ENCODE measurements around the gene FUT6. TPM values are rescaled to one million over a fixed set of nuclear protein-coding genes. Genes with fewer than 3 reads are reported as not detected.

Gene FUT6
- total and polyA plus RNA-seq, 11 donors = not detected

- ATAC-seq (peak; percentile 97), DNase-seq (peak; percentile 95 to 98 (median 97))
- TF ChIP-seq CTCF (IDR thresholded peaks at IDR 0.05) (no peak), POLR2A (IDR thresholded peaks at IDR 0.05) (peak in 1 of 2 donors; percentile 48)
- Histone ChIP-seq H3K4me3 (peak within 1 kb of the TSS; percentile 59 to 97 (median 82)), H3K36me3 (peaks cover 2 to 42% (median 41%) of the 10 kb centered on the region in 9 donors), H3K9me3 (no peaks in the 10 kb centered on the region), H3K4me1 (peaks cover 0 to 11% (median 6%) of the 10 kb centered on the region in 12 donors), H3K27ac (peak within 1 kb of the TSS; percentile 90 to 100 (median 96)), H3K27me3 (no peaks in the 10 kb centered on the region)
- WGBS, 4 donors = 10 to 14% (median 12%) methylated on average over 58 to 72 of the region's 72 CpGs
- intact Hi-C loops (cut with DNase I) = loop anchor here in 4 of 10 donors (2.0 to 10.0 kb wide), 4 partner anchors 69 to 169 kb away; partner anchors contain the start of genes CATSPERD (in 2 of the 4), LONP1 (in 2 of the 4), HSD11B1L (in 1 of the 4) and MICOS13 (in 1 of the 4)
Observed at GRCh38 chr19:5790559-5791520, 48.7 kb downstream of the FUT6 start, which contains the start of gene DUS3L. DUS3L (minus strand) TSS chr19:5791163; CDS start chr19:5791141, 22 bp downstream.

DNA sequence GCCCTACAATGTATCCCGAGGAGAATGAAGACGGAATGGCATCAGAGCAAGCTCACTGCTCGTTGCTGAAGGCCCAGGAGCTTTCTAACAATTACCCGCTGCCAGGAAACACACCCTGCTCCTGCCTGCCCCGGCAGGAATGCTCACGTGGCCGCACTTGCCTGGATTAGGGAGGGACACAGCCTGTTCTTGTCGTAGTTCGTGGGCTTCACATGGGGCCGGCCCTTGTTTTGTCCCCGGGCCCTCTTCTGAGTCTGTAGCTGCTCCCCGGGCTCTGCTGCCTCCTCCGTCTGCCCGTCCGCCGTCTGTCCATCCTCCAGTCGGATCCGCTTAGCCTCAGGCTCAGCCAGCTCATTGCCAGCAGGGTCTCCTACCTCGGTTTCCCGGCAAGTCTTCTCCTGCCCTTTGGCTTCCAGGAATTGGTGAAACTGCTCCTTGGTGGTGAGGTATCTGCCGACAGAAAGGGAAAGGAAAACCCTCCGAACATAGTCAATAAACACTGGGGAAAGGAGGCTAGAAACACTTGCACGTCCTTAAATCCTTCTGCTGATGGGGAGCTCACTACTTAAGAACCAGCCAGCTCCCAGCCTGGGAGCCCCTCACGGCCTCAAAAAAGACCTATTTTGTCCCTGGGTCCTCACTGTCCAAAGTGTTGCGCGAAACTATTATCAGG is 49.5 kb downstream of the FUT6 start:
- ATAC-seq (no peak), DNase-seq (peak in 1 of 5 donors; percentile 15)
- peaks cover 0 to 11% (median 6%) of the 10 kb centered on the region in 12 donors for H3K4me1 ChIP-seq
- peak overlapping the region in 10 of 12 donors; percentile 90 to 100 (median 98) for H3K27ac ChIP-seq
- H3K9me3 ChIP-seq = no peaks in the 10 kb centered on the region
- no peaks in the 10 kb centered on the region for H3K27me3 ChIP-seq
- peak overlapping the region; percentile 59 to 97 (median 82) for H3K4me3 ChIP-seq
- H3K36me3 ChIP-seq = peaks cover 2 to 51% (median 50%) of the 10 kb centered on the region in 9 donors
- intact Hi-C loops (cut with DNase I) = loop anchor here in 4 of 10 donors (2.0 to 10.0 kb wide), 4 partner anchors 68 to 168 kb away; partner anchors contain the start of genes CATSPERD (in 2 of the 4), LONP1 (in 2 of the 4), HSD11B1L (in 1 of the 4) and MICOS13 (in 1 of the 4)
- TF ChIP-seq POLR2A (IDR thresholded peaks at IDR 0.05) (no peak), CTCF (IDR thresholded peaks at IDR 0.05) (no peak)
- 77 to 81% (median 79%) methylated on average over 26 of the region's 26 CpGs for WGBS, 4 donors

DNA sequence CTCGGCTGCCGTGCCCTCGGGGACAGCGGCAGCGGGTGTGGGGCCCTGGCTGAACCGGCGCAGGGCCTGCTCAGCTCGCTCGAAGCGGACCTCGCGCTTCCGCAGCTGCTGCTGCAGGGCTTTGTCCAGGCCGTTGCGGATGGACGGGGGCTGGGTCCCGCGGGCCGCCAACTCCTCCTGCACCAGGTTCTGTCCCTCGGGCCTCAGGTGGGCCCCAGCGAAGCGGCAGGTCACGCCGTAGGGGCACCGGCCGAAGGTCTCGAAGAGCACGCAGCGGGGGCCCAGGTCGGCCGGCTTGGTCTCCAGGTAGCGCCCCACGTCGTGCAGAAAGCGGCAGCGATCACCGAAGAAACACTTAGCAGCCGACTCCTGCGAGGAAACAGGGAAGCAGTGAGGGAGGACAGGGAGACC is 50.1 kb downstream of the FUT6 start:
- WGBS, 4 donors = 92 to 95% (median 95%) methylated on average over 17 to 39 of the region's 39 CpGs
- H3K27ac ChIP-seq = no peak overlapping the region
- H3K4me1 ChIP-seq = peaks cover 0 to 11% (median 6%) of the 10 kb centered on the region in 12 donors
- peaks cover 2 to 57% (median 56%) of the 10 kb centered on the region in 9 donors for H3K36me3 ChIP-seq
- ATAC-seq (no peak), DNase-seq (no peak)
- TF ChIP-seq CTCF (IDR thresholded peaks at IDR 0.05) (no peak), POLR2A (IDR thresholded peaks at IDR 0.05) (no peak)
- H3K27me3 ChIP-seq = no peaks in the 10 kb centered on the region
- H3K9me3 ChIP-seq = no peaks in the 10 kb centered on the region
- intact Hi-C loops (cut with DNase I) = no loop called here
- no peak overlapping the region for H3K4me3 ChIP-seq
